Lower lobe of right lung (tissue), 2 donors: ENCODE results near the gene ZNF277. TPM values are rescaled to one million over a fixed set of nuclear protein-coding genes. Genes with fewer than 3 reads are reported as not detected.
A peak's percentile ranks its signal among the peaks of the same experiment; 100 is the strongest.

Source experiments
- ATAC-seq, 2 donors: fragments of 200-7000 bp; cut with Tn5 transposase; one replicate each; pipeline ENCODE4 v1.9.1; 2020 to 2022; ENCODE audit warnings: mild to moderate bottlenecking in 2 of 2, moderate library complexity in 2 of 2
- DNase-seq: peaks from one replicate; pipeline ENCODE4 v3.0.0-alpha.2; 2020
- H3K27ac ChIP-seq: fragments of 200-600 bp; one replicate; pipeline ENCODE4 v1.8.0; 2022
- H3K27me3 ChIP-seq: fragments of 200-600 bp; one replicate; pipeline ENCODE4 v1.8.0; 2022; ENCODE audit warnings: low read depth
- H3K36me3 ChIP-seq: fragments of 200-600 bp; one replicate; pipeline ENCODE4 v1.8.0; 2022; ENCODE audit warnings: mild to moderate bottlenecking
- H3K4me1 ChIP-seq: fragments of 200-600 bp; one replicate; pipeline ENCODE4 v1.8.0; 2022
- H3K4me3 ChIP-seq: fragments of 200-600 bp; one replicate; pipeline ENCODE4 v1.8.0; 2022; ENCODE audit warnings: mild to moderate bottlenecking
- H3K9me3 ChIP-seq: fragments of 200-600 bp; one replicate; pipeline ENCODE4 v1.8.0; 2022
- intact Hi-C: fragments of 100-400 bp; cut with DNase I; formaldehyde crosslinking; loops from one replicate; pipeline ENCODE4 v1.11.0; 2022
- total RNA-seq: library from RNA; stranded (reverse); fragmentation: NEBNext Ultra II Directional; extraction: Animal tissue kit (Norgen Biotek cat#: 25700); gene quantifications from one replicate; pipeline ENCODE4 v1.2.1, GENCODE V29; 2021
- TF ChIP-seq, protein P1 (sequence below): fragments of 200-600 bp; IDR thresholded peaks from one replicate; pipeline ENCODE4 v1.8.0; 2022; ENCODE audit warnings: antibody characterized with exemption, mild to moderate bottlenecking
- donor health status: DM: no; HTN: yes; CAD: no; lungs with severe emphysema.

ZNF277 gene
- total RNA-seq, 1 donor from 2014 or later, result 33.3 TPM

DNA sequence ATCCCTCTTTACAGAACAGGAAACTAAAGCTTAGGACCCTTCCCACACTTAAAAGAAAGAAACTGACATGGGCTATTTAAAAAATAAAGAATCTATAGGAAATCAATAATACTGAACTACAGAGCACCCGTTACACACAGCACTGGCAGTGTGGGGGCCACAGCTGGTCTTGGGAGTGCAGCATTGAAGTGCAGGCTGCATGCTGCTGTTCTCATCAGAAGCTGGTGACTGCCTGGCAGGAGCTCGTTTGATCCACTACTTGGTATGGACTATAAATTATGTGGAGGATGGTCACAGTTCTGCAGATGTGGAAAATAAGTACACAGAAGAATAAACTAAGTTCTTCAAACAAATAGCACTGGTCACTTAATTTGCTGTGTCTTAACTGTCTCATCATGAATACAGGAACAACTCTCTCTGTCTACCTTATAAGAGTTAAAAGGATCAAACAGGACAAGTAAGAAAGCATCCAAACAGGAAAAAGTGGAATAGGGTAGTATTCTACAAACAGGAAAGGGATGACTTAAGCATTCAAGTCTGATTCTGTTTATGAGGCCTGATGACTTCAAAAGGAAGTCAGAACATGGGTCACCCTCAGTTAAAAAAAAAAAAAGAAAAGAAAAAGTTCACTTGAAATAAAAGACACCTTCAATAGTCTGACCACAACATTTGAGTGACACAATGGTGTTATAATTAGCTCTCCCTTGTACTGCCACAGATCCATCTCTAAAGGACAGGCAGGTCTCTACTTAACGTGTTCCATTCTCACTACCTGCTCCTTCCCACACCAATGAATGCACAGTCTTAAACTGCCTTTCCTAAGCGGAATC is 21.3 kb upstream of the ZNF277 start:
- TF ChIP-seq, protein P1, sequence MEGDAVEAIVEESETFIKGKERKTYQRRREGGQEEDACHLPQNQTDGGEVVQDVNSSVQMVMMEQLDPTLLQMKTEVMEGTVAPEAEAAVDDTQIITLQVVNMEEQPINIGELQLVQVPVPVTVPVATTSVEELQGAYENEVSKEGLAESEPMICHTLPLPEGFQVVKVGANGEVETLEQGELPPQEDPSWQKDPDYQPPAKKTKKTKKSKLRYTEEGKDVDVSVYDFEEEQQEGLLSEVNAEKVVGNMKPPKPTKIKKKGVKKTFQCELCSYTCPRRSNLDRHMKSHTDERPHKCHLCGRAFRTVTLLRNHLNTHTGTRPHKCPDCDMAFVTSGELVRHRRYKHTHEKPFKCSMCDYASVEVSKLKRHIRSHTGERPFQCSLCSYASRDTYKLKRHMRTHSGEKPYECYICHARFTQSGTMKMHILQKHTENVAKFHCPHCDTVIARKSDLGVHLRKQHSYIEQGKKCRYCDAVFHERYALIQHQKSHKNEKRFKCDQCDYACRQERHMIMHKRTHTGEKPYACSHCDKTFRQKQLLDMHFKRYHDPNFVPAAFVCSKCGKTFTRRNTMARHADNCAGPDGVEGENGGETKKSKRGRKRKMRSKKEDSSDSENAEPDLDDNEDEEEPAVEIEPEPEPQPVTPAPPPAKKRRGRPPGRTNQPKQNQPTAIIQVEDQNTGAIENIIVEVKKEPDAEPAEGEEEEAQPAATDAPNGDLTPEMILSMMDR, result no peak
- Histone ChIP-seq H3K9me3 (no peaks in the 10 kb centered on the region), H3K36me3 (no peaks in the 10 kb centered on the region), H3K27ac (peak overlapping the region; percentile 13), H3K4me3 (no peak overlapping the region), H3K27me3 (no peaks in the 10 kb centered on the region), H3K4me1 (peaks cover 64% of the 10 kb centered on the region)
- intact Hi-C loops, result no loop called here
- DNase-seq, result no peak
- ATAC-seq, result no peak

DNA sequence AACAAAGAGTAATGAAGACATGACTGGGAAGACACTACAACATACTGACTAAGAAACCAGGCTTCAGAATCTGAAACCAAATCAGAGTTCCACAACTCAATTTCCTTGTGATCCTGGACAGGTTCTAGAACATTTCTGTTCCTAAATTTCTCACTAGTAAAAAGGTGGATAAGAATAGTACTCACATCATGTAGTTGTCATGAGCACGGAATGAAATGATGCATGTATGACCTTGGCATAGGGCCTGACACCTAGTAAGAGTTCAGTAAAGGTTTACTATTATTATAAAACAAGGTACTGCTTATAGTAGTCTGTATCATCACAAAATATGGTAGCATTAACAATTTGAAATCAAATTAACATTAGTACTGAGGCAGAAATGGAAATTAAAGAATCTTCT is 20.2 kb upstream of the ZNF277 start:
- H3K4me3 ChIP-seq, result no peak overlapping the region
- H3K9me3 ChIP-seq, result no peaks in the 10 kb centered on the region
- intact Hi-C loops, result no loop called here
- no peak overlapping the region for H3K27ac ChIP-seq
- DNase-seq (no peak), ATAC-seq (no peak)
- peaks cover 65% of the 10 kb centered on the region for H3K4me1 ChIP-seq
- H3K36me3 ChIP-seq, result no peaks in the 10 kb centered on the region
- TF ChIP-seq, protein P1, result no peak
- H3K27me3 ChIP-seq, result no peaks in the 10 kb centered on the region

- H3K27me3 ChIP-seq, result no peaks in the 10 kb centered on the region
- DNase-seq (no peak), ATAC-seq (no peak)
- peaks cover 69% of the 10 kb centered on the region for H3K4me1 ChIP-seq
- TF ChIP-seq, protein P1, result no peak
- intact Hi-C loops, result no loop called here
- H3K4me3 ChIP-seq, result no peak overlapping the region
- H3K27ac ChIP-seq, result no peak overlapping the region
- H3K9me3 ChIP-seq, result no peaks in the 10 kb centered on the region
- no peaks in the 10 kb centered on the region for H3K36me3 ChIP-seq
Measured at GRCh38 chr7:112188257-112188656, 18.2 kb upstream of the ZNF277 start.

DNA sequence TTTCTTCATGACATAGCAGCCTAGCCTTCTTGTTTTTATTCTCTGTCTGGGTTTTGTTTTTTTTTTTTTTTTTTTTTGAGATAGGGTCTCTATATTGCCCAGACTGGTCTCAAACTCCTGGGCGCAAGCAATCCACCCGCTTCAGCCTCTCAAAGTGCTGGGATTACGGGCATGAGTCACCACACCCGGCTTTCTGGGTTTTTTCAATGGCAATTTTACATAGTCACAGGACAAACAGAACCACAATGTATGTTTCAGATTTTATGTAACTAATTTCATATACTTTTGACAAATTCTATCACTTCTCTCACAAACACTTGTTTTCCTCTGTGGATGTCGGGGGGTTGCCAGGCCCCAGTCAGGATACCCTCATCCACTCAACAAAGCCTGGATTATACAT is 16.8 kb upstream of the ZNF277 start:
- Histone ChIP-seq H3K36me3 (no peaks in the 10 kb centered on the region), H3K27me3 (no peaks in the 10 kb centered on the region), H3K4me1 (peaks cover 55% of the 10 kb centered on the region), H3K27ac (no peak overlapping the region), H3K4me3 (no peak overlapping the region), H3K9me3 (no peaks in the 10 kb centered on the region)
- no peak for DNase-seq
- TF ChIP-seq, protein P1, result no peak
- no peak for ATAC-seq
- intact Hi-C loops, result no loop called here

GRCh38 chr7:112190120-112190519 is 16.4 kb upstream of the ZNF277 start:
- no peak for DNase-seq
- Histone ChIP-seq H3K36me3 (no peaks in the 10 kb centered on the region), H3K27me3 (no peaks in the 10 kb centered on the region), H3K4me3 (no peak overlapping the region), H3K9me3 (no peaks in the 10 kb centered on the region), H3K4me1 (peaks cover 51% of the 10 kb centered on the region), H3K27ac (no peak overlapping the region)
- ATAC-seq, result no peak
- intact Hi-C loops, result no loop called here
- TF ChIP-seq, protein P1, result no peak
